H9 (cell line): ENCODE results near the gene TMEM147. TPM values are rescaled to one million over a fixed set of nuclear protein-coding genes. Genes with fewer than 3 reads are reported as not detected.

Experiments
- DNase-seq: peaks from one replicate; pipeline ENCODE4 v3.0.0-alpha.2; 2017
- H2AFZ ChIP-seq: one replicate; pipeline ENCODE4 v1.6.1; 2013; ENCODE audit warnings: mild to moderate bottlenecking, low read length, control low read depth, moderate library complexity
- H2AK5ac ChIP-seq: 2 replicates; pipeline ENCODE4 v1.6.1; 2013; ENCODE audit warnings: low read length, control low read depth, mixed read lengths; ENCODE audit not compliant: insufficient read length
- H2BK120ac ChIP-seq: one replicate; pipeline ENCODE4 v1.6.1; 2013; ENCODE audit warnings: low read depth, mild to moderate bottlenecking, low read length, control low read depth, inconsistent platforms; ENCODE audit not compliant: poor library complexity, severe bottlenecking
- H2BK12ac ChIP-seq: 2 replicates; pipeline ENCODE4 v1.6.1; 2013; ENCODE audit warnings: low read length, control low read depth, mixed read lengths, low read depth; ENCODE audit not compliant: insufficient read length
- H2BK15ac ChIP-seq: 2 replicates; pipeline ENCODE4 v1.6.1; 2013; ENCODE audit warnings: low read depth, low read length, control low read depth
- H2BK20ac ChIP-seq: one replicate; pipeline ENCODE4 v1.6.1; 2013; ENCODE audit warnings: low read depth, mild to moderate bottlenecking, low read length, control low read depth, inconsistent platforms; ENCODE audit not compliant: poor library complexity, severe bottlenecking
- H2BK5ac ChIP-seq: 2 replicates; pipeline ENCODE4 v1.6.1; 2013; ENCODE audit warnings: low read length, control low read depth, mixed read lengths; ENCODE audit not compliant: insufficient read length
- H3K14ac ChIP-seq: 2 replicates; pipeline ENCODE4 v1.6.1; 2013; ENCODE audit warnings: low read length, control low read depth; ENCODE audit not compliant: insufficient read depth
- H3K18ac ChIP-seq: 2 replicates; pipeline ENCODE4 v1.6.1; 2013; ENCODE audit warnings: low read depth, mild to moderate bottlenecking, mixed read lengths, low read length, control low read depth; ENCODE audit not compliant: insufficient read length
- H3K23ac ChIP-seq: 2 replicates; pipeline ENCODE4 v1.6.1; 2013; ENCODE audit warnings: low read length, control low read depth, mixed read lengths, low read depth; ENCODE audit not compliant: insufficient read length
- H3K23me2 ChIP-seq: 2 replicates; pipeline ENCODE4 v1.6.1; 2013; ENCODE audit warnings: low read depth, mild to moderate bottlenecking, mixed read lengths, low read length, control low read depth; ENCODE audit not compliant: insufficient read length, poor library complexity, severe bottlenecking
- H3K27ac ChIP-seq: 2 replicates; pipeline ENCODE4 v1.5.1; 2013; ENCODE audit warnings: low read length, control low read depth, mixed read lengths, low read depth; ENCODE audit not compliant: insufficient read length
- H3K27me3 ChIP-seq: 2 replicates; pipeline ENCODE4 v1.6.1; 2013; ENCODE audit warnings: low read length, control low read depth, inconsistent platforms; ENCODE audit not compliant: insufficient read depth
- H3K4ac ChIP-seq: 2 replicates; pipeline ENCODE4 v1.6.1; 2013; ENCODE audit warnings: low read depth, mild to moderate bottlenecking, control low read depth, inconsistent platforms, low read length, moderate library complexity
- H3K4me1 ChIP-seq: 2 replicates; pipeline ENCODE4 v1.6.1; 2013; ENCODE audit warnings: low read length, control low read depth, inconsistent platforms; ENCODE audit not compliant: insufficient read depth
- H3K4me2 ChIP-seq: 2 replicates; pipeline ENCODE4 v1.6.1; 2013; ENCODE audit warnings: low read length, control low read depth, mixed read lengths; ENCODE audit not compliant: insufficient read length, insufficient read depth
- H3K56ac ChIP-seq: 2 replicates; pipeline ENCODE4 v1.6.1; 2013; ENCODE audit warnings: low read depth, mild to moderate bottlenecking, mixed read lengths, low read length, control low read depth; ENCODE audit not compliant: insufficient read length
- H3K79me1 ChIP-seq: 2 replicates; pipeline ENCODE4 v1.6.1; 2013; ENCODE audit warnings: low read depth, mild to moderate bottlenecking, moderate library complexity, low read length, control low read depth, inconsistent platforms; ENCODE audit not compliant: insufficient read depth, poor library complexity, severe bottlenecking
- H3K79me2 ChIP-seq: 2 replicates; pipeline ENCODE4 v1.6.1; 2013; ENCODE audit warnings: low read length, control low read depth, inconsistent platforms; ENCODE audit not compliant: insufficient read depth
- H3K9ac ChIP-seq: 2 replicates; pipeline ENCODE4 v1.6.1; 2013; ENCODE audit warnings: low read length, control low read depth, mixed read lengths; ENCODE audit not compliant: insufficient read length; ENCODE audit errors: extremely low read depth
- H3K9me3 ChIP-seq: one replicate; pipeline ENCODE4 v1.6.1; 2013; ENCODE audit warnings: low read depth, low read length, inconsistent platforms; ENCODE audit not compliant: control insufficient read depth
- H3T11ph ChIP-seq: one replicate; pipeline ENCODE4 v1.6.1; 2013; ENCODE audit warnings: mild to moderate bottlenecking, low read length, control low read depth, inconsistent platforms
- H4K20me1 ChIP-seq: one replicate; pipeline ENCODE4 v1.6.1; 2013; ENCODE audit not compliant: control insufficient read depth, insufficient read length, insufficient read depth
- H4K5ac ChIP-seq: 2 replicates; pipeline ENCODE4 v1.6.1; 2013; ENCODE audit warnings: low read depth, mild to moderate bottlenecking, mixed read lengths, low read length, control low read depth; ENCODE audit not compliant: insufficient read length
- H4K8ac ChIP-seq: replicated peaks from 2 replicates; pipeline ENCODE4 v1.6.1; 2013; ENCODE audit warnings: low read length, control low read depth, mixed read lengths, low read depth; ENCODE audit not compliant: insufficient read length
- H4K91ac ChIP-seq: 2 replicates; pipeline ENCODE4 v1.6.1; 2013; ENCODE audit warnings: low read depth, mild to moderate bottlenecking, moderate library complexity, mixed read lengths, low read length, control low read depth; ENCODE audit not compliant: insufficient read length
- H3K27ac Mint-ChIP-seq, 3 experiments: 2 replicates in 2 of 3; 3 replicates in 1 of 3; pipeline ENCODE4 v1.8.0; 2020 to 2021; ENCODE audit warnings: mixed read lengths in 3 of 3, mild to moderate bottlenecking in 1 of 3, moderate library complexity in 1 of 3
- H3K27me3 Mint-ChIP-seq: 2 replicates; pipeline ENCODE4 v1.8.0; 2021; ENCODE audit warnings: low read depth, mild to moderate bottlenecking, moderate library complexity, mixed read lengths
- H3K36me3 Mint-ChIP-seq, 3 experiments: 2 replicates in 2 of 3; 3 replicates in 1 of 3; pipeline ENCODE4 v1.8.0; 2020 to 2021; ENCODE audit warnings: low read depth in 3 of 3, mixed read lengths in 3 of 3; ENCODE audit not compliant: insufficient read depth in 1 of 3
- H3K4me1 Mint-ChIP-seq, 2 experiments: 2 replicates each; pipeline ENCODE4 v1.8.0; 2020; ENCODE audit warnings: mixed read lengths in 2 of 2
- H3K4me3 Mint-ChIP-seq, 2 experiments: 2 replicates in 1 of 2; 3 replicates in 1 of 2; pipeline ENCODE4 v1.8.0; 2020 to 2021; ENCODE audit warnings: mild to moderate bottlenecking in 2 of 2, mixed read lengths in 2 of 2, moderate library complexity in 1 of 2
- H3K9me3 Mint-ChIP-seq, 2 experiments: 2 replicates in 1 of 2; 3 replicates in 1 of 2; pipeline ENCODE4 v1.8.0; 2020; ENCODE audit warnings: mild to moderate bottlenecking in 2 of 2, mixed read lengths in 2 of 2, moderate library complexity in 1 of 2
- WGBS: extraction: QIAGEN DNeasy Blood & Tissue Kit; methylation state at CpG from one replicate; pipeline ENCODE4 v1.1.7; 2013; ENCODE audit warnings: missing lambda C conversion rate, low lambda C conversion rate, mixed read lengths; ENCODE audit not compliant: insufficient read length; ENCODE audit errors: extremely low coverage; 5-methylcytosine and 5-hydroxymethylcytosine counted together
- total RNA-seq: library from RNA; stranded (reverse); gene quantifications from 2 replicates; pipeline ENCODE4 v1.2.1, GENCODE V29; 2021
- TF ChIP-seq, protein P1 (sequence below): fragments of 200-600 bp; sonication (generic); conservative IDR thresholded peaks from 3 replicates; pipeline ENCODE4 v1.8.0; 2021; ENCODE audit warnings: antibody characterized with exemption, mild to moderate bottlenecking

TMEM147 gene
- total RNA-seq, 1 experiment from 2014 or later = 125 TPM

DNA sequence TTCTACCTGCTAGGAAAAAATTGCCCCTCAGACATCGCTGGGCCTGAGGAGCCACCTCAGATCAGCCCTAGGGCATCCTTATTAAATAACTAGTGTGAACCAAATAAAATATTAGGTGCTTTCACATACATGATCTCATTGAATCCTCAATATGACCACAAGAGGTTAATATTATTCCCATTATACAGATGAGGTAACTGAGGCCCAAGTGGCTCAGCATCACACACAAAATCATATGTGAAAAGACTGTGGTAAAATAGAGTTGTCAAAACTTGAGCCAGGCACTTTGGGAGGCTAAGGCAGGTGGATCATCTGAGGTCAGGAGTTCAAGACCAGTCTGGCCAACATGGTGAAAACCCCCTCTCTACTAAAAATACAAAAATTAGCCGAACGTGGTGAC, 29.1 kb upstream of the TMEM147 start:
- TF ChIP-seq, protein P1, sequence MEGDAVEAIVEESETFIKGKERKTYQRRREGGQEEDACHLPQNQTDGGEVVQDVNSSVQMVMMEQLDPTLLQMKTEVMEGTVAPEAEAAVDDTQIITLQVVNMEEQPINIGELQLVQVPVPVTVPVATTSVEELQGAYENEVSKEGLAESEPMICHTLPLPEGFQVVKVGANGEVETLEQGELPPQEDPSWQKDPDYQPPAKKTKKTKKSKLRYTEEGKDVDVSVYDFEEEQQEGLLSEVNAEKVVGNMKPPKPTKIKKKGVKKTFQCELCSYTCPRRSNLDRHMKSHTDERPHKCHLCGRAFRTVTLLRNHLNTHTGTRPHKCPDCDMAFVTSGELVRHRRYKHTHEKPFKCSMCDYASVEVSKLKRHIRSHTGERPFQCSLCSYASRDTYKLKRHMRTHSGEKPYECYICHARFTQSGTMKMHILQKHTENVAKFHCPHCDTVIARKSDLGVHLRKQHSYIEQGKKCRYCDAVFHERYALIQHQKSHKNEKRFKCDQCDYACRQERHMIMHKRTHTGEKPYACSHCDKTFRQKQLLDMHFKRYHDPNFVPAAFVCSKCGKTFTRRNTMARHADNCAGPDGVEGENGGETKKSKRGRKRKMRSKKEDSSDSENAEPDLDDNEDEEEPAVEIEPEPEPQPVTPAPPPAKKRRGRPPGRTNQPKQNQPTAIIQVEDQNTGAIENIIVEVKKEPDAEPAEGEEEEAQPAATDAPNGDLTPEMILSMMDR = no peak
- Histone ChIP-seq H3K23me2 (peaks cover 4% of the 10 kb centered on the region), H3K18ac (no peak overlapping the region), H3K23ac (no peak overlapping the region), H3K9ac (no peak overlapping the region), H3T11ph (no peak overlapping the region), H3K4me2 (no peak overlapping the region), H4K91ac (no peak overlapping the region), H3K27ac (no peak overlapping the region), H4K5ac (no peak overlapping the region), H2AFZ (no peak overlapping the region), H3K79me1 (no peaks in the 10 kb centered on the region), H2BK120ac (no peak overlapping the region), H2AK5ac (no peak overlapping the region), H3K9me3 (no peaks in the 10 kb centered on the region), H4K8ac (no peak overlapping the region), H3K4ac (no peak overlapping the region), H2BK20ac (no peak overlapping the region), H2BK12ac (no peak overlapping the region), H2BK5ac (no peak overlapping the region), H3K14ac (no peak overlapping the region), H3K4me1 (no peaks in the 10 kb centered on the region), H3K56ac (no peak overlapping the region), H2BK15ac (no peak overlapping the region), H4K20me1 (no peaks in the 10 kb centered on the region), H3K27me3 (no peaks in the 10 kb centered on the region; the same call in none of the 2 replicates), H3K79me2 (no peaks in the 10 kb centered on the region)
- Mint-ChIP-seq H3K9me3 (no peaks in the 10 kb centered on the region; a peak in 1 of 5 replicates), H3K36me3 (no peaks in the 10 kb centered on the region; a peak in 1 of 7 replicates), H3K4me3 (no peak overlapping the region), H3K4me1 (peaks cover 18 to 35% of the 10 kb centered on the region in 2 experiments), H3K27ac (no peak overlapping the region), H3K27me3 (peaks cover 37% of the 10 kb centered on the region)
- no CpG with 5 or more reads among the region's 3 CpGs for WGBS
- DNase-seq = no peak
